Stomach (tissue), 4 donors: ENCODE data around the gene RPS6KA2.

Experiments used
- CTCF ChIP-seq, 7 experiments: fragments of 450-650 bp in 4 of 7; fragments of 200-600 bp in 3 of 7; sonication (generic) in 3 of 7; IDR thresholded peaks; one replicate each; pipeline ENCODE4 v1.5.1; 2016 to 2019; ENCODE audit warnings: antibody characterized with exemption in 7 of 7, control low read depth in 2 of 7, mild to moderate bottlenecking in 1 of 7
- EP300 ChIP-seq: sonication (generic); formaldehyde crosslinking; IDR thresholded peaks from one replicate; pipeline ENCODE4 v1.6.1; 2017; ENCODE audit warnings: antibody characterized with exemption
- POLR2A ChIP-seq, 4 donors: fragments of 450-650 bp; IDR thresholded peaks; one replicate each; pipeline ENCODE4 v1.6.1; 2016; ENCODE audit warnings: antibody characterized with exemption in 4 of 4, control low read depth in 2 of 4, mild to moderate bottlenecking in 1 of 4, moderate library complexity in 1 of 4
- POLR2AphosphoS5 ChIP-seq, 3 donors: sonication (generic); formaldehyde crosslinking; IDR thresholded peaks; one replicate each; pipeline ENCODE4 v1.6.1; 2016; ENCODE audit warnings: antibody characterized with exemption in 3 of 3

GRCh38 chr6:166610069-166610468 lies 17.0 kb downstream of the RPS6KA2 start:
- no peak for TF ChIP-seq EP300
- no peak for TF ChIP-seq CTCF (IDR thresholded peaks at IDR 0.05)
- no peak for TF ChIP-seq POLR2A (IDR thresholded peaks at IDR 0.05)
- no peak for TF ChIP-seq POLR2AphosphoS5 (IDR thresholded peaks at IDR 0.05)
